Prostate gland (tissue), 2 donors: ENCODE measurements around the gene SEMA7A.

Experiments used
- CTCF ChIP-seq, 4 experiments: fragments of 200-600 bp in 2 of 4; fragments of 450-650 bp in 2 of 4; sonication (generic) in 2 of 4; IDR thresholded peaks; 1 replicate in 3 of 4; 2 replicates in 1 of 4; pipeline ENCODE4 v1.5.1; 2016 to 2019; ENCODE audit warnings: antibody characterized with exemption in 4 of 4, mild to moderate bottlenecking in 2 of 4, moderate library complexity in 2 of 4
- POLR2A ChIP-seq: fragments of 450-650 bp; IDR thresholded peaks from one replicate; pipeline ENCODE4 v1.6.1; 2016; ENCODE audit warnings: antibody characterized with exemption, mild to moderate bottlenecking
- POLR2AphosphoS5 ChIP-seq: sonication (generic); formaldehyde crosslinking; IDR thresholded peaks from one replicate; pipeline ENCODE4 v1.6.1; 2017; ENCODE audit warnings: antibody characterized with exemption

GRCh38 chr15:74397239-74398068 is 36.3 kb downstream of the SEMA7A start:
- no peak for TF ChIP-seq CTCF (IDR thresholded peaks at IDR 0.05)
- no peak for TF ChIP-seq POLR2A
- no peak for TF ChIP-seq POLR2AphosphoS5
